ENCODE data around the gene TTC14.

The TTC14 gene

GRCh38 chr3:180631317-180631716, 29.4 kb downstream of the TTC14 start:
- DNase-seq, result no peak

- no peak for DNase-seq
Measured at GRCh38 chr3:180633722-180634121, 31.8 kb downstream of the TTC14 start.

- DNase-seq, result no peak
Measured at GRCh38 chr3:180640987-180641386, 39.0 kb downstream of the TTC14 start.

GRCh38 chr3:180646187-180646790, 44.3 kb downstream of the TTC14 start:
- no peak for DNase-seq

GRCh38 chr3:180656406-180656805, 54.4 kb downstream of the TTC14 start:
- no peak for DNase-seq

- no peak for DNase-seq
Measured at GRCh38 chr3:180657094-180657493, 55.1 kb downstream of the TTC14 start.

Data from stimulated activated naive CD4-positive, alpha-beta T cell (primary cell).